ENCODE measurements around the gene GPR39. TPM values are rescaled to one million over a fixed set of nuclear protein-coding genes. Genes with fewer than 3 reads are reported as not detected.

Gene GPR39
- total RNA-seq, 2 donors from 2014 or later, result 12.3 to 14.6 TPM

- TF ChIP-seq, protein P1, sequence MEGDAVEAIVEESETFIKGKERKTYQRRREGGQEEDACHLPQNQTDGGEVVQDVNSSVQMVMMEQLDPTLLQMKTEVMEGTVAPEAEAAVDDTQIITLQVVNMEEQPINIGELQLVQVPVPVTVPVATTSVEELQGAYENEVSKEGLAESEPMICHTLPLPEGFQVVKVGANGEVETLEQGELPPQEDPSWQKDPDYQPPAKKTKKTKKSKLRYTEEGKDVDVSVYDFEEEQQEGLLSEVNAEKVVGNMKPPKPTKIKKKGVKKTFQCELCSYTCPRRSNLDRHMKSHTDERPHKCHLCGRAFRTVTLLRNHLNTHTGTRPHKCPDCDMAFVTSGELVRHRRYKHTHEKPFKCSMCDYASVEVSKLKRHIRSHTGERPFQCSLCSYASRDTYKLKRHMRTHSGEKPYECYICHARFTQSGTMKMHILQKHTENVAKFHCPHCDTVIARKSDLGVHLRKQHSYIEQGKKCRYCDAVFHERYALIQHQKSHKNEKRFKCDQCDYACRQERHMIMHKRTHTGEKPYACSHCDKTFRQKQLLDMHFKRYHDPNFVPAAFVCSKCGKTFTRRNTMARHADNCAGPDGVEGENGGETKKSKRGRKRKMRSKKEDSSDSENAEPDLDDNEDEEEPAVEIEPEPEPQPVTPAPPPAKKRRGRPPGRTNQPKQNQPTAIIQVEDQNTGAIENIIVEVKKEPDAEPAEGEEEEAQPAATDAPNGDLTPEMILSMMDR (IDR thresholded peaks at IDR 0.05), result no peak
- DNase-seq, result no peak
- H3K4me3 ChIP-seq, result no peak overlapping the region
- no peaks in the 10 kb centered on the region for H3K4me1 ChIP-seq
- H3K27ac ChIP-seq, result no peak overlapping the region
- intact Hi-C loops (cut with DNase I), result no loop called here
- no peak overlapping the region for H3K9ac ChIP-seq (ENCODE audit: low read depth in 2 of 2, low read length in 2 of 2)
- no peaks in the 10 kb centered on the region for H3K27me3 ChIP-seq
- no peaks in the 10 kb centered on the region for H3K36me3 ChIP-seq
- no peaks in the 10 kb centered on the region for H3K9me3 ChIP-seq
Observed at GRCh38 chr2:132488491-132488890, 71.9 kb downstream of the GPR39 start.

- H3K4me3 ChIP-seq, result no peak overlapping the region
- no peaks in the 10 kb centered on the region for H3K27me3 ChIP-seq
- no peak overlapping the region for H3K9ac ChIP-seq (ENCODE audit: low read depth in 2 of 2, low read length in 2 of 2)
- H3K4me1 ChIP-seq, result no peaks in the 10 kb centered on the region
- H3K9me3 ChIP-seq, result no peaks in the 10 kb centered on the region
- intact Hi-C loops (cut with DNase I), result no loop called here
- DNase-seq, result no peak
- H3K36me3 ChIP-seq, result no peaks in the 10 kb centered on the region
- TF ChIP-seq, protein P1 (IDR thresholded peaks at IDR 0.05), result no peak
- no peak overlapping the region for H3K27ac ChIP-seq
Observed at GRCh38 chr2:132489150-132489549, 72.5 kb downstream of the GPR39 start.

- no peak for DNase-seq
- Histone ChIP-seq H3K27ac (no peak overlapping the region), H3K9me3 (no peaks in the 10 kb centered on the region), H3K4me3 (no peak overlapping the region), H3K36me3 (no peaks in the 10 kb centered on the region), H3K4me1 (no peaks in the 10 kb centered on the region), H3K27me3 (no peaks in the 10 kb centered on the region), H3K9ac (ENCODE audit: low read depth in 2 of 2, low read length in 2 of 2) (no peak overlapping the region)
- TF ChIP-seq, protein P1 (IDR thresholded peaks at IDR 0.05), result no peak
- intact Hi-C loops (cut with DNase I), result no loop called here
Observed at GRCh38 chr2:132495881-132496280, 79.3 kb downstream of the GPR39 start.

GRCh38 chr2:132496555-132496954 is 80.0 kb downstream of the GPR39 start:
- TF ChIP-seq, protein P1 (IDR thresholded peaks at IDR 0.05), result no peak
- Histone ChIP-seq H3K27ac (no peak overlapping the region), H3K4me1 (no peaks in the 10 kb centered on the region), H3K9ac (ENCODE audit: low read depth in 2 of 2, low read length in 2 of 2) (no peak overlapping the region), H3K36me3 (no peaks in the 10 kb centered on the region), H3K4me3 (no peak overlapping the region), H3K9me3 (no peaks in the 10 kb centered on the region), H3K27me3 (no peaks in the 10 kb centered on the region)
- no peak for DNase-seq
- intact Hi-C loops (cut with DNase I), result no loop called here

DNA sequence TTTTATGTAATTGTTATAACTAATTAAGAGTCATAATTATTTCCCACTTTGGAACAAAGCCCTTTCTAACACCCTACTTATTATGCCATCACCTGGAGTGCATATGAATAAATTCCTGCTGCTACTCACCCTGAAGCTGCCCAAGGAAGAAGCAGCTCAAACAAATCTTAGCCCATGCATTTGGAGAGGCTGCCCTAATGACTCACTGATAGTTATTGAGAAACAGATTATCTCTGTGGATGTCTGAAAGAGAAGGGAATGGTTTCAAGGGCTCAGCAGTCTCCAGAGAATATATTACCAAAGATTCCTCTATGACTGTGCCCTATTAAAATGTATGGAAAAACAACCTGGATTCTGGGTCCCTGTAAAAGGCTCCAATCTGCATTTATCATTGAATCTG is 81.0 kb downstream of the GPR39 start:
- H3K36me3 ChIP-seq, result no peaks in the 10 kb centered on the region
- H3K27ac ChIP-seq, result no peak overlapping the region
- H3K4me1 ChIP-seq, result no peaks in the 10 kb centered on the region
- DNase-seq, result no peak
- no peaks in the 10 kb centered on the region for H3K9me3 ChIP-seq
- no peak overlapping the region for H3K9ac ChIP-seq (ENCODE audit: low read depth in 2 of 2, low read length in 2 of 2)
- H3K4me3 ChIP-seq, result no peak overlapping the region
- TF ChIP-seq, protein P1 (IDR thresholded peaks at IDR 0.05), result no peak
- intact Hi-C loops (cut with DNase I), result no loop called here
- H3K27me3 ChIP-seq, result no peaks in the 10 kb centered on the region

- Histone ChIP-seq H3K9ac (ENCODE audit: low read depth in 2 of 2, low read length in 2 of 2) (no peak overlapping the region), H3K4me1 (no peaks in the 10 kb centered on the region), H3K27ac (no peak overlapping the region), H3K9me3 (no peaks in the 10 kb centered on the region), H3K36me3 (no peaks in the 10 kb centered on the region), H3K27me3 (no peaks in the 10 kb centered on the region), H3K4me3 (no peak overlapping the region)
- intact Hi-C loops (cut with DNase I), result no loop called here
- DNase-seq, result no peak
- TF ChIP-seq, protein P1 (IDR thresholded peaks at IDR 0.05), result no peak
Observed at GRCh38 chr2:132503701-132504100, 87.1 kb downstream of the GPR39 start.

All from colonic mucosa (tissue), 4 donors.